Panc1 (cell line): ENCODE data around the gene CHPT1. TPM values are rescaled to one million over a fixed set of nuclear protein-coding genes. Genes with fewer than 3 reads are reported as not detected.

Experiments used
- ATAC-seq: fragments of 200-7000 bp; cut with Tn5 transposase; 2 replicates; pipeline ENCODE4 v1.9.1; 2020; ENCODE audit warnings: mild to moderate bottlenecking, moderate library complexity
- BruUV-seq: library from RNA; stranded (reverse); fragments of 400-500 nt; replicated peaks from 2 replicates; lab custom pipeline; 2021; lab: Mats Ljungman, UMichigan
- CTCF ChIA-PET: fragments of 300-600 bp; sonication (Branson Sonifier 250); formaldehyde crosslinking; loops from one replicate; lab custom pipeline; 2022; ENCODE audit warnings: antibody characterized with exemption; lab: Charles Lee
- POLR2A ChIA-PET: fragments of 300-600 bp; sonication (Branson Sonifier 250); formaldehyde crosslinking; loops from one replicate; lab custom pipeline; 2022; ENCODE audit warnings: antibody characterized with exemption; lab: Charles Lee
- DNase-seq: peaks from one replicate; pipeline ENCODE4 v3.0.0-alpha.2; 2010; ENCODE audit warnings: low read depth, low spot score
- H3K27ac ChIP-seq: 2 replicates; pipeline ENCODE4 v1.5.1; 2011; ENCODE audit warnings: mild to moderate bottlenecking, low read length, inconsistent platforms
- H3K27me3 ChIP-seq: fragments of 200-500 bp; sonication (Bioruptor generic); 2 replicates; pipeline ENCODE4 v1.6.0; 2014; ENCODE audit warnings: low read length, inconsistent platforms; ENCODE audit not compliant: control insufficient read depth, insufficient read depth
- H3K36me3 ChIP-seq: fragments of 200-500 bp; sonication (Bioruptor generic); 2 replicates; pipeline ENCODE4 v1.5.1; 2014; ENCODE audit warnings: inconsistent platforms, mild to moderate bottlenecking, low read length, moderate library complexity; ENCODE audit not compliant: control insufficient read depth, insufficient read depth
- H3K4me1 ChIP-seq: 2 replicates; pipeline ENCODE4 v1.5.1; 2011; ENCODE audit warnings: inconsistent platforms, mild to moderate bottlenecking, low read length, moderate library complexity; ENCODE audit not compliant: control insufficient read depth, insufficient read depth
- H3K4me3 ChIP-seq, 2 experiments: 2 replicates each; pipeline ENCODE4 v1.5.1; 2011 to 2012; ENCODE audit warnings: low read depth in 2 of 2, low read length in 2 of 2, mild to moderate bottlenecking in 2 of 2, inconsistent platforms in 1 of 2, moderate library complexity in 1 of 2
- H3K9me3 ChIP-seq: fragments of 200-500 bp; sonication (Bioruptor generic); 2 replicates; pipeline ENCODE4 v1.5.1; 2014; ENCODE audit warnings: low read depth, mild to moderate bottlenecking, inconsistent platforms, low read length, moderate library complexity; ENCODE audit not compliant: control insufficient read depth, insufficient read depth
- POLR2AphosphoS5 ChIP-seq: IDR thresholded peaks from 2 replicates; pipeline ENCODE4 v1.6.1; 2012; ENCODE audit warnings: mild to moderate bottlenecking, low read depth, low read length, moderate library complexity
- SIN3A ChIP-seq: IDR thresholded peaks from 2 replicates; pipeline ENCODE4 v1.6.1; 2012; ENCODE audit warnings: low read depth, mild to moderate bottlenecking, low read length, moderate library complexity, borderline replicate concordance; ENCODE audit not compliant: insufficient read depth
- TCF7L2 ChIP-seq: IDR thresholded peaks from 2 replicates; pipeline ENCODE4 v1.6.1; 2011; ENCODE audit warnings: mild to moderate bottlenecking, low read depth, low read length, inconsistent platforms
- in situ Hi-C: cut with HindIII; loops from 2 replicates; pipeline ENCODE4 v1.10.0; 2016; ENCODE audit warnings: low sequenced_read_pairs, low pct_unique_long_range_greater_than_20kb
- intact Hi-C: fragments of 100-400 bp; cut with micrococcal nuclease; formaldehyde crosslinking; loops from one replicate; pipeline ENCODE4 v1.10.0; 2022; ENCODE audit not compliant: unreplicated experiment
- total RNA-seq: library from RNA; stranded (reverse); gene quantifications from one replicate; pipeline ENCODE4 v1.2.1, GENCODE V29; 2021; ENCODE audit not compliant: unreplicated experiment
- TF ChIP-seq, protein P1 (sequence below), 2 experiments: IDR thresholded peaks; 2 replicates each; pipeline ENCODE4 v1.6.1; 2011 to 2012; ENCODE audit warnings: low read depth in 2 of 2, control low read depth in 1 of 2, low read length in 1 of 2, mild to moderate bottlenecking in 1 of 2, moderate library complexity in 1 of 2; ENCODE audit not compliant: insufficient read depth in 1 of 2
- TF ChIP-seq, protein P2 (sequence below): fragments of 450-650 bp; IDR thresholded peaks from 2 replicates; pipeline ENCODE4 v1.5.1; 2017; ENCODE audit warnings: mild to moderate bottlenecking

CHPT1 gene
- total RNA-seq, 1 experiment from 2014 or later, result 78.3 TPM

DNA sequence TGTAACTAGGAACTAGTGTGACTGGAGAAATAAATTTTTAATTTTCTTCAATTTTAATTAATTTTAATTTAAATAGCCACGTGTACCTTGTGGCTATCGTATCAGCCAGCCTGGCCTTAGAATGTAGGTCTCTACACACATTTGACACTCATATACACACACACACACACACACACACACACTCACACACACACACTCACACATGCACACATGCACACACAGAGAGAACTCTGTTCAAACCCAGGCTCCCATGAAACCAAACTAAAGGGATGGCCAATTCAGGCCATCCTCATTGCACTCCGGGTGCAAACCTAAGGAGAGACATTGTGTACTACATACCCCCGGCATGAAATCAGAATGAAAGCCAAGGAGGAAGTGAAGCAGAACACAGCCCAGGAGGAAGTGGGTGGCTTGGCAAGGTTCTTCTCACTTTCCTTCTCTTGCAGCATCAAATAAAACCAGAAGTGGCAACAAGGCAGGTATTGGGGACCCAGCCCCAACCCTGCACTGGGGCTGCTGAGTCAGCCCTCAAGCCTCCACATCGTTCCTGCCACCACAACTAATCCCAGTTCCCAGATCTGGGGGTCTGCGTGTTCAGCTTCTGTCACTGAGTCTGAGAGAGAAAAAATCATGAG lies 26.2 kb upstream of the CHPT1 start:
- Histone ChIP-seq H3K27ac (no peak overlapping the region), H3K9me3 (no peaks in the 10 kb centered on the region), H3K36me3 (no peaks in the 10 kb centered on the region), H3K4me1 (no peaks in the 10 kb centered on the region), H3K27me3 (no peaks in the 10 kb centered on the region; the same call in 1 of the 2 replicates), H3K4me3 (no peak overlapping the region)
- intact Hi-C loops (no loop called here), in situ Hi-C loops (no loop called here)
- no peak for DNase-seq
- ChIA-PET POLR2A (no interaction called here), CTCF (interaction anchor here (0.6 to 0.9 kb wide), 2 partner anchors 53 to 62 kb away, joined by 3 to 6 read pairs; no protein-coding TSS in a partner anchor)
- TF ChIP-seq POLR2AphosphoS5 (no peak), SIN3A (no peak), TCF7L2 (no peak)
- TF ChIP-seq, protein P1, sequence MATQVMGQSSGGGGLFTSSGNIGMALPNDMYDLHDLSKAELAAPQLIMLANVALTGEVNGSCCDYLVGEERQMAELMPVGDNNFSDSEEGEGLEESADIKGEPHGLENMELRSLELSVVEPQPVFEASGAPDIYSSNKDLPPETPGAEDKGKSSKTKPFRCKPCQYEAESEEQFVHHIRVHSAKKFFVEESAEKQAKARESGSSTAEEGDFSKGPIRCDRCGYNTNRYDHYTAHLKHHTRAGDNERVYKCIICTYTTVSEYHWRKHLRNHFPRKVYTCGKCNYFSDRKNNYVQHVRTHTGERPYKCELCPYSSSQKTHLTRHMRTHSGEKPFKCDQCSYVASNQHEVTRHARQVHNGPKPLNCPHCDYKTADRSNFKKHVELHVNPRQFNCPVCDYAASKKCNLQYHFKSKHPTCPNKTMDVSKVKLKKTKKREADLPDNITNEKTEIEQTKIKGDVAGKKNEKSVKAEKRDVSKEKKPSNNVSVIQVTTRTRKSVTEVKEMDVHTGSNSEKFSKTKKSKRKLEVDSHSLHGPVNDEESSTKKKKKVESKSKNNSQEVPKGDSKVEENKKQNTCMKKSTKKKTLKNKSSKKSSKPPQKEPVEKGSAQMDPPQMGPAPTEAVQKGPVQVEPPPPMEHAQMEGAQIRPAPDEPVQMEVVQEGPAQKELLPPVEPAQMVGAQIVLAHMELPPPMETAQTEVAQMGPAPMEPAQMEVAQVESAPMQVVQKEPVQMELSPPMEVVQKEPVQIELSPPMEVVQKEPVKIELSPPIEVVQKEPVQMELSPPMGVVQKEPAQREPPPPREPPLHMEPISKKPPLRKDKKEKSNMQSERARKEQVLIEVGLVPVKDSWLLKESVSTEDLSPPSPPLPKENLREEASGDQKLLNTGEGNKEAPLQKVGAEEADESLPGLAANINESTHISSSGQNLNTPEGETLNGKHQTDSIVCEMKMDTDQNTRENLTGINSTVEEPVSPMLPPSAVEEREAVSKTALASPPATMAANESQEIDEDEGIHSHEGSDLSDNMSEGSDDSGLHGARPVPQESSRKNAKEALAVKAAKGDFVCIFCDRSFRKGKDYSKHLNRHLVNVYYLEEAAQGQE (IDR thresholded peaks at IDR 0.05; ENCODE audit: insufficient read depth in 1 of 2, low read depth in 2 of 2, low read length in 1 of 2), result no peak
- TF ChIP-seq, protein P2, sequence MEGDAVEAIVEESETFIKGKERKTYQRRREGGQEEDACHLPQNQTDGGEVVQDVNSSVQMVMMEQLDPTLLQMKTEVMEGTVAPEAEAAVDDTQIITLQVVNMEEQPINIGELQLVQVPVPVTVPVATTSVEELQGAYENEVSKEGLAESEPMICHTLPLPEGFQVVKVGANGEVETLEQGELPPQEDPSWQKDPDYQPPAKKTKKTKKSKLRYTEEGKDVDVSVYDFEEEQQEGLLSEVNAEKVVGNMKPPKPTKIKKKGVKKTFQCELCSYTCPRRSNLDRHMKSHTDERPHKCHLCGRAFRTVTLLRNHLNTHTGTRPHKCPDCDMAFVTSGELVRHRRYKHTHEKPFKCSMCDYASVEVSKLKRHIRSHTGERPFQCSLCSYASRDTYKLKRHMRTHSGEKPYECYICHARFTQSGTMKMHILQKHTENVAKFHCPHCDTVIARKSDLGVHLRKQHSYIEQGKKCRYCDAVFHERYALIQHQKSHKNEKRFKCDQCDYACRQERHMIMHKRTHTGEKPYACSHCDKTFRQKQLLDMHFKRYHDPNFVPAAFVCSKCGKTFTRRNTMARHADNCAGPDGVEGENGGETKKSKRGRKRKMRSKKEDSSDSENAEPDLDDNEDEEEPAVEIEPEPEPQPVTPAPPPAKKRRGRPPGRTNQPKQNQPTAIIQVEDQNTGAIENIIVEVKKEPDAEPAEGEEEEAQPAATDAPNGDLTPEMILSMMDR, result no peak
- BruUV-seq, result no TSS peak
- no peak for ATAC-seq

DNA sequence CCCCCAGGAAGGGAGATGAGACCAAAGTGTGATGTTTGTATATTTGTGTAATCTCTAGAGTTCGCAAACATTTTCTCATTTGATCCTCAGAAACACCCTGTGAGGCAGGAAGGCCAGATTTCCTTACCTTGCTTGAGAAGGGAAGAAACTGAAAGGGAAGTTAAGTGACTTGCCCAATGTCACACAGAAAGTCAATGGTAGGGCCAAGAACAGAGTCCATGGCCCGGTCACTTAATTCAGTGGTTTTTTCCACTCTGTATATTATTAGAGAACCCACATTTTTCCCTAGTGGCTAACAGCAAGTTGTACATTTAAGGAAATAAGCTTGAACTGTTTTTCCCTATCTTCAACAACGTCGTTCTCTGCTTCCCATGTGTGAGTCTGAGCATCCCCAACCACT lies 25.6 kb upstream of the CHPT1 start:
- POLR2A ChIA-PET, result no interaction called here
- H3K36me3 ChIP-seq, result no peaks in the 10 kb centered on the region
- DNase-seq (no peak), ATAC-seq (no peak)
- no peak overlapping the region for H3K27ac ChIP-seq
- H3K4me1 ChIP-seq, result no peaks in the 10 kb centered on the region
- no peak overlapping the region for H3K4me3 ChIP-seq
- TF ChIP-seq, protein P1 (IDR thresholded peaks at IDR 0.05; ENCODE audit: insufficient read depth in 1 of 2, low read depth in 2 of 2, low read length in 1 of 2), result no peak
- TF ChIP-seq, protein P2, result no peak
- TF ChIP-seq SIN3A (no peak), POLR2AphosphoS5 (no peak), TCF7L2 (no peak)
- no TSS peak for BruUV-seq
- intact Hi-C loops, result no loop called here
- in situ Hi-C loops, result no loop called here
- H3K27me3 ChIP-seq, result no peaks in the 10 kb centered on the region; the same call in 1 of the 2 replicates
- CTCF ChIA-PET, result no interaction called here
- no peaks in the 10 kb centered on the region for H3K9me3 ChIP-seq
